Uterus (tissue), 2 donors: ENCODE results near the gene ANAPC16.
"Not testable (repeated sequence)": the region's sequence is repeated elsewhere in the genome, so short reads cannot be mapped to it uniquely, and the experiment has no call there.

ENCODE experiments used
- POLR2A ChIP-seq, 2 donors: fragments of 450-650 bp; IDR thresholded peaks; one replicate each; pipeline ENCODE4 v1.6.1; 2016; ENCODE audit warnings: antibody characterized with exemption in 2 of 2, mild to moderate bottlenecking in 1 of 2, moderate library complexity in 1 of 2
- TF ChIP-seq, protein P1 (sequence below), 4 experiments: fragments of 200-600 bp in 2 of 4; fragments of 450-650 bp in 2 of 4; sonication (generic) in 2 of 4; IDR thresholded peaks; one replicate each; pipeline ENCODE4 v1.5.1; 2016 to 2019; ENCODE audit warnings: antibody characterized with exemption in 4 of 4, mild to moderate bottlenecking in 2 of 4, moderate library complexity in 1 of 4

- TF ChIP-seq, protein P1, sequence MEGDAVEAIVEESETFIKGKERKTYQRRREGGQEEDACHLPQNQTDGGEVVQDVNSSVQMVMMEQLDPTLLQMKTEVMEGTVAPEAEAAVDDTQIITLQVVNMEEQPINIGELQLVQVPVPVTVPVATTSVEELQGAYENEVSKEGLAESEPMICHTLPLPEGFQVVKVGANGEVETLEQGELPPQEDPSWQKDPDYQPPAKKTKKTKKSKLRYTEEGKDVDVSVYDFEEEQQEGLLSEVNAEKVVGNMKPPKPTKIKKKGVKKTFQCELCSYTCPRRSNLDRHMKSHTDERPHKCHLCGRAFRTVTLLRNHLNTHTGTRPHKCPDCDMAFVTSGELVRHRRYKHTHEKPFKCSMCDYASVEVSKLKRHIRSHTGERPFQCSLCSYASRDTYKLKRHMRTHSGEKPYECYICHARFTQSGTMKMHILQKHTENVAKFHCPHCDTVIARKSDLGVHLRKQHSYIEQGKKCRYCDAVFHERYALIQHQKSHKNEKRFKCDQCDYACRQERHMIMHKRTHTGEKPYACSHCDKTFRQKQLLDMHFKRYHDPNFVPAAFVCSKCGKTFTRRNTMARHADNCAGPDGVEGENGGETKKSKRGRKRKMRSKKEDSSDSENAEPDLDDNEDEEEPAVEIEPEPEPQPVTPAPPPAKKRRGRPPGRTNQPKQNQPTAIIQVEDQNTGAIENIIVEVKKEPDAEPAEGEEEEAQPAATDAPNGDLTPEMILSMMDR (IDR thresholded peaks at IDR 0.05) = not testable (repeated sequence)
- TF ChIP-seq POLR2A (IDR thresholded peaks at IDR 0.05) = not testable (repeated sequence)
These were observed 8.4 kb downstream of the ANAPC16 start for GRCh38 chr10:72224191-72224590.
